GOT3 (cell line): ENCODE results near the gene KLHL29.
"Not testable (repeated sequence)": the region's sequence is repeated elsewhere in the genome, so short reads cannot be mapped to it uniquely, and the experiment has no call there.

Experiments
- DNase-seq: peaks from one replicate; lab custom pipeline; 2025; ENCODE audit warnings: mixed read lengths; lab: John Stamatoyannopoulos, UW

The KLHL29 gene

DNA sequence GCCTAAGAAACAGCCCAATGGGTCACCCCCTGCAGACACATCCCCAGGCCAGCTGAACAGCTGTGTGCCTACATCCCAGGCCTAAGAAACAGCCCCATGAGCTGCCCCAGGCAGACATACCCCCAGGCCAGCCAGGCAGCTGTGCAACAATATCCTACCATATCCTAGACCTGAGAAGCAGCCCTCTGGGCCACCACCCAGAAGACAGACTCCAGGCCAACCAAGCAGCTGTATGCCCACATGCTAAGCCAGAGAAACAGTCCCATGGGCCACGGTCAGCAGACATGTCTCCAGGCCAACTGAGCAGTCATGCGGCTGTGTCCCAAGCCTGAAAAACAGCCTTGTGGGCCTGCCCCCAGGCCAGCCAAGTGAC lies 336.5 kb downstream of the KLHL29 start:
- DNase-seq, result no peak

DNA sequence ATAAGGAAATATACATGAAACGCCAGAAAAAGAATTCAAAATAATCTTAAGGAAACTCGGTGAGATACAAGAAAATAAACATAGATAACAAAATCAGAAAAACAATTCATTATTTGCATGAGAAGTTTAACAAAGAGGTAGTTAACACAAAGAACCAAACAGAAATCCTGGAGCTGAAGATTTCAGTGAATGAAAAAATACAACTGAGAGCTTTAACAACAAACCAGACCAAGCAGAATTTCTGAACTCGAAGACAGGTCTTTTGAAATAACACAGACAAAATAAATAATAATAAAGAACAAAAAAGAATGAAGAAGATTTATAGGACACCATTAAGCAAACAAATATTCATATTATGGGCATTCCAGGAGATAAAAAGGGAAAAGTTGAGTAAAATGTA lies 337.3 kb downstream of the KLHL29 start:
- no peak for DNase-seq

DNA sequence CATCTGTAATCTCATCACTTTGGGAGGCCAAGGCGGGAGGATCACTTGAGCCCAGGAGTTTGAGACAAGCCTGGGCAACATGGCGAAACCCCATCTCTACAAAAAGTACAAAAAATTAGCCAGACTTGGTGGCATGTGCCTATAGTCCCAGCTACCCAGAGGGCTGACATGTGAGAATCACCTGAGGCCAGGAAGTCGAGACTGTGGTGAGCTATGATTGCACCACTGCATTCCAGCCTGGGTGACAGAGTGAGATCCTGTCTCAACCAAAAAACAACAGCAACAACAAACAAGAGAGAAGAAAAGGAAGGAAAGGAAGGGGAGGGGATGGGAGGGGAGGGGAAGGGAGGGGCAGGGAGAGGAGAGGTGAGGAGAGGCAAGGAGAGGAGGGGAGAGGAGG lies 338.1 kb downstream of the KLHL29 start:
- not testable (repeated sequence) for DNase-seq

DNA sequence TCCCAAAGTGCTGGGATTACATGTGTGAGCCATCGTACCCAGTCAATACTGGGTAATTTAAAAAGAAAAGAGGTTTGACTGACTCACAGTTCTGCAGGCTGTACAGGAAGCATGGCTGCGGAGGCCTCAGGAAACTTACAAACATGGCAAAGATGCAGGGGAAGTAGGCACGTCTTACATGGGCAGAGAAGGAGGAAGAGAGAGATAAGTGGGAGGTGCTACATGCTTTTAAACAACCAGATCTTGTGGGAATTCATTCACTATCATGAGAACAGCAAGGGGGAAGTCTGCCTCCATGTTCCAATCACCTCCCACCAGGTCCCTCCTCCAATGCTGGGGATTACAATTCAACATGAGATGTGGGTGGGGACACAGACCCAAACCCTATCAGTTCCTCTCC lies 349.4 kb downstream of the KLHL29 start:
- no peak for DNase-seq

DNA sequence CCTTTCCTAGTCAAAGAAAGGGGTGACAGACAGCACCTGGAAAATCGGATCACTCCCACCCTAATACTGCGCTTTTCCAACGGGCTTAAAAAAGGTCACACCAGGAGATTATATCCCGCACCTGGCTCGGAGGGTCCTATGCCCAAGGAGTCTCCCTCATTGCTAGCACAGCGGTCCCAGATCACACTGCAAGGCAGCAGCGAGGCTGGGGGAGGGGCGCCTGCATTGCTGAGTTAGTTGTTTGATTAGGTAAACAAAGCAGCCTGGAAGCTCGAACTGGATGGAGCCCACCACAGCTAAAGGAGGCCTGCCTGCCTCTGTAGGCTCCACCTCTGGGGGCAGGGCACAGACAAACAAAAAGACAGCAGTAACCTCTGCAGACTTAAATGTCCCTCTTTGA lies 351.8 kb downstream of the KLHL29 start:
- not testable (repeated sequence) for DNase-seq

DNA sequence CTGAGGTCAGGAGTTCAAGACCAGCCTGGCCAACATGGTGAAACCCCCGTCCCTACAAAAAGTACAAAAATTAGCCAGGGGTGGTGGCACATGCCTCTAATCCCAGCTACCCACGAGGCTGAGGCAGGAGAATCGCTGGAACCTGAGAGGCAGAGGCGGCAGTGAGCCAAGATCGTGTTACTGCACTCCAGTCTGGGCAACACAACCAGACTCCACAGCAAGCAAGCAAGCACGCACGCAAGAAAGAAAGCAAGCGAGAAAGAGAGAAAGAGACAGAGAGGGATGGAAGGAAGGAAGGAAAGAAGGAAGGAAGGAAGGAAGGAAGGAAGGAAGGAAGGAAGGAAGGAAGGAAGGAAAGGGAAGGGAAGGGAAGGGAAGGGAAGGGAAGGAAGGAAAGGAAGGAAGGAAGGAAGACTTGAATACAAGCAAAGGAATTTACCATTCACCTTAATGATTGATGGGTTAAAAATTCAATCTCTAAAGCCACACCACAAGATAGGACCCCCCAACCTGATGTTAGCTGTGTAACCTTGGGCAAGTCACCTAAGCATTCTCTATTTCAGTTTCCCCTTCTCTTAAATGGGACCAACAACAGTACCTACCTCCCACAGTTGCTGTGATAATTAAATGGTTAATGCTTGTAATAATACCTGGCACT lies 360.2 kb downstream of the KLHL29 start:
- DNase-seq, result no peak

DNA sequence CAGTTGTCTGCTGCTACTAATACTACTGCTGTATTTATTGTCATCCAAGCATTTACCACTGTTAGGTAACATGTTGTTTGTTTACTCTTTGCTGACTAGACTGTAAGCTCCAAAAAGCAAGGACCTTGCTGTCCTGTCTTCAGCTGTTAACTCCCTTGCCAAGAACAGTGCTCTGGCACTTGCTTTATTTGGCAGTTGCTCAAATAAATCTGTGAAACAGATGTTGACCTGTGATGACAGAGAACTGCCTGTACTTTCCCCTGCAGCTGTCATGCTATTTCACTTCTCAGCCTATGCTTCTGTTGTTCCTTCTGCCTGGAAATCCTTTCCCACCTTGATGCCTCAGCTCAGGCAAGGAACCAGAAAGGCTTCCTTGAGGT lies 360.7 kb downstream of the KLHL29 start:
- no peak for DNase-seq

DNA sequence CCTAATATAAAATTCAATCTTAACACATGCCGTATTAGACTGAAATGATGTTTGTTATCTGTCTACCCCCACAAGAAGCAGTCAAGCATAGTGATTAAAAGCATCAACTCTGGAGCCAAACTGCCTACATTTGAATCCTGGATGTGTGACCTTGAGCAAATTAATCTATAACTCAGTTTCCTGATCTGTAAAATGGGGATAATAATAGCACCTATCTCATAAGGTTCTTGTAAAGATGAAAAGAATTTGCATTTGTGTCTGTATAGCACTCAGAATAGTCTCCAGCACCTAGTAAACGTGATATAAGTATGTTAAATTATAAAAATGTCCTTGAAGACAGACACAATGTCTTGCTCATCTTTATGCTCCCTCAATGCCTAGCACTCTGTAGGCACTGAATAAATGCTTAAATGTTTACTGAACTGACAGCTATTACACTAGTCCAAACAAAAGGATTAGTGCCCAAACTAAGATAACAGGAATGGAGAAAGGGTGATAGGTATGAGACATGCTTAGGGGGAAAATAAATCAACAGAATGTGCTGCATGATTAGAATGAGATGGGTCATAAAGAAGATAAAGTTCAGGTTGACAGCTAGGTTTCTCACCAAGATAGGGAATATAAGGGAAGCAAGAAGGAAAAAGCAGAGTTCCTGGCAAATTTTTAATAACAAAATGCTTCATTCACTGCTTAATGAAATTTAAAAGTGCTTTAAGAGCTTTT lies 361.3 kb downstream of the KLHL29 start:
- no peak for DNase-seq

DNA sequence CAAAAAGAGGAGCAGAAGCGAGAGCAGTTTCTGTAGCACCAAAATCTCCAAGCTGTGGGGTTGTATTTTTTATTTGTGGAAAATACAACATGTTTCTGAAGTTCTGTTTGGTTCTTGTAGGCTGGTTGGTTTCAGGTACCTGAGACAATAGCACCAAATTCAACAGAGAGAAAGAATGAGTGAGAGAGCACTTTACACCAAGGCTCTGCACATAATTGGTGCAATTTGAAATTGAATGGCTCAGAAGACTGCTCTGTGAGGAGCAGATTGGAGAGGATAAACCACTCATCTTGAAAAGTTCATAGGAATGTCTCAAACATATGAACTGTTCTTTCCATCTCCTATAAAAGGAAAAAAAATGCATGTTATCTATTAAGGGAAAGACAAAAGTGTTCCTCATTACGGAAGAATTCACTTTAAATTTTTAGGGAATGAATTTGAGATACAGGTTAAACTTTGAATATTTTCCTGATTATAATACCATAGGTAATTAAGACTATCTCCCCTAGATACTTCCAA lies 366.8 kb downstream of the KLHL29 start:
- no peak for DNase-seq

DNA sequence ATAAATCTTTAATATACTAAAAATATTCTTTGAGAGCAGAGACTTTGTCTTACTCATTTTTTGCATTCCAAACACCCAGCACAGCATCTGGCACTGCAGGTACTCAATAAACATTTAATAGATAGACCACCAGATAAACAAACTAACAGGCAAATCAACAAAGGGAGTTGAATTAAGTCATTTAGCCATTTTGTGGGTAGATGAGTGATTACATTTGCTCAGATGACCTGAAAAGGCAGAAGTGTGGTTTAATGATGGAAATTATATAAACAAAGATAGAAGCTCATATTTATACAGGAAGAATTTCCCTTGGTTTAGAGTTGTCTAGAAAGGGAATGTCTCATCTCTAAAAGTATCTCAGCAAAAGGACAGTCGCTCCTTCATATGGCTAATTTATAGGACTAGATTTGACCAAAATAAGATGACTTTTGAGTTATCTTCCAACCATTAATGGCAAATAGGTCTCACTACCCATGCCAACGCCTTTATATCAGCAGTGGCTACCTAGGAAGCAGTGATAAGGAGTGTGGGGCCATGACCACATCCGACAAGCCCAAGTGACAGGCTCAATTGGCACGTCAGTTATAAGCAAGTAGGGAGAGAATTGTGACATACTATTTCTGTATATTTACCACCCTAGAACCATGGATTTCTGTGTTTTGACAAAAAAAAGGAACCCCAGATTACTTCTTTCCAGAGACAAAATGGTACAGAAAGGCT lies 368.5 kb downstream of the KLHL29 start:
- DNase-seq, result no peak

DNA sequence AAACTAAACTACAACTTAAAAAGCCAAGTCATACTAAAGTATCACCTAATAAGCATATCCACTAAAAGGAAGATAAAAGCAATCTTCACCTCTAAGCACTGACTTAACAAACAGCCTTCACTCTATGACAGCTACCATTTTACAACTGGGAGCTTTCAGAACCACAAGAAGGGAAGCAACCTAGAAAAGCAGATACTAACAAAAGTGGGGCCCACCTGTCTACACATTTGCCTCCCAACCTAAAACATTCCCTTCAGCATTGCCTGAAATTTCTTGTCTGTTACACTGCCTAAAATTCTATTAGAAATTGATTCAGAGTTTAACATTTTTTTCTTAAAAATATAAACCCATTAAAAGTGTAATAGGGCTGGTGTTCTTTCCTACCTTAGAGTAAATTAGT lies 370.0 kb downstream of the KLHL29 start:
- DNase-seq, result no peak

DNA sequence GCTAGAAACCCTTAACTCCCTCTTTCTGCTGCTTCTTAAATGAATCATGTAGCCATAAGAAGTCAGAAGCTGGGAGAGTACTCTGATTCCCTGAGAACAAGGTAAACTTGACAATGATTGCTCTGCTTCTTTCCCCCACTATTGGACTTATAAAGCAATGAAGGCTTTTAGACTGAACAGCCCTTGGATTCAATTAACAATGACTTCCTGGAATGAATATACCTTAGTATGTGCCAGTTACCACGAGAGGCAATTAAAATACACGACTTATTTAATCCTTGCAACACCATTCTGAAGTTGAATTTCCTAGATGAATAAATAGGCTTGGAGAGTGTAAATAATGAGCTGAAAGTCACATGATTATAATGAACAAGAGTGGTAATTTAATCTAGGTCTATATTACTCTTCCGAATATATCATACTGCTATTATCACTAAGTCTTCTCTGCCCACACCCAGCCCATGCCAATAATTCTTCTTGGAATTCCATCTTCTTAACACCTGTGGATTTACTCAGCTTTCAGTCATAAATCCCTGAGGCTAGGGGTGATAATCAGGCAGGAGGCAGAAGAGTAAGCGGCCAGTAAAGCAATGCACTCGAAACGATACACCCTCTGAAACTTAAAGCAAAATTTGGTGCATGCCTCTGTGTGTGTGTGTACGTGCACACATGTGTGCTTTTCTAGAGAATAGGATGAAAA lies 371.8 kb downstream of the KLHL29 start:
- no peak for DNase-seq

DNA sequence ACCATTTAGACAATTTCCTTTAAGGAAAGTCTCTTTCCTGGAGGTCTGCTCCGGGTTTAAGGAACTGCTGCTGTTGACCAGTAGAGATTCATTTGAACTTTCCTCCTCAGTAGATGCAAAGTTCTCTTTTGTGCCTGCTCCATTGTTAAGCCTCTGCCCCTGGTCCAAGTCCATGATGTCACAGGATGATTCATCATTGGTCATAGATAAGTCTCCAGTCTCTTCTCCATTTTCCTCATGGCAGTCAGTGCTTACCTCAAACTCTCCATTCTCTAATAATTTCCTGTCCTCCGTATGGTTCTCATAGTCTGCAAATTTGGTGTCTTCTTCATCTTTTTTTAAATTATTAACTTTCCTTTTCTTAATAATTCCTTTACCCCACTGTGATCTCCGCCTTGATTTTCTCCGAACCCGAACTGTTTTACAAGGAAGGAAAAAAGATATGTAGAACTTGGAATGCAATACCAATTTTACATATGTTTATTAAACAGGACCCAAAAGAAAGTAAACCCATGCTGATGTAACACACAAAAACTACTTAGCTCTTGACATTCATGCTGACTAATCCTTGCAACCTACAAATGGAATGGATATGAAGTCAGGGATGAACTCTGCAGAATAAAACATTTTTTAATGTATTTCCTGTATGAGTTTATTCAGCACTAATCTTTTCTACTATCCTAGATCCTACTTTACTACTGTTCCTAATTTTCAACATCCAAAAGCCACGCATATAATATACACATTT lies 372.9 kb downstream of the KLHL29 start:
- no peak for DNase-seq
